Testis (tissue), 2 donors: ENCODE results near the gene TIAM2.

Experiments
- POLR2A ChIP-seq: fragments of 450-650 bp; IDR thresholded peaks from one replicate; pipeline ENCODE4 v1.6.1; 2017; ENCODE audit warnings: antibody characterized with exemption, mild to moderate bottlenecking, moderate library complexity
- TF ChIP-seq, protein P1 (sequence below), 3 experiments: fragments of 450-650 bp in 2 of 3; fragments of 200-600 bp in 1 of 3; sonication (generic) in 1 of 3; IDR thresholded peaks; one replicate each; pipeline ENCODE4 v1.5.1; 2016 to 2019; ENCODE audit warnings: antibody characterized with exemption in 3 of 3, mild to moderate bottlenecking in 2 of 3, moderate library complexity in 1 of 3

DNA sequence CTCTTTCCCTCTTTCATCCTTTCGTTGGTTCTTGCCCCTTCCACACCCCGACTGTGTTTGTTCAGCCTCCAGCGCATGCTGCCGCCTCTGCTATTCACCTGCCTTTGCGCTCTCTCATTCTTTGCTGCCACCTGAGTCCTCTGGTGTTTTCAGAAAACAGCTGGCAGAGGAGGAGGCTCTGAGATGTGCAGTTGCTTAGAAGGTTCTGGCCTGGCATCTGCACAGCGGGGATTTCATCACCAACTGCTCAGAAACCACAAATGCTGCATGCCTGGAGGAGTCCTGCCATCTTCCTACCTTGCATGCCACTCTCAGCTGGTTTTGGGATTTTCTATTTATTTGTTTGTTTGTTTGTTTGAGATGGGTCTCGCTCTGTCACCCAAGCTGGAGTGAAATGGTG lies 229.5 kb downstream of the TIAM2 start:
- TF ChIP-seq, protein P1, sequence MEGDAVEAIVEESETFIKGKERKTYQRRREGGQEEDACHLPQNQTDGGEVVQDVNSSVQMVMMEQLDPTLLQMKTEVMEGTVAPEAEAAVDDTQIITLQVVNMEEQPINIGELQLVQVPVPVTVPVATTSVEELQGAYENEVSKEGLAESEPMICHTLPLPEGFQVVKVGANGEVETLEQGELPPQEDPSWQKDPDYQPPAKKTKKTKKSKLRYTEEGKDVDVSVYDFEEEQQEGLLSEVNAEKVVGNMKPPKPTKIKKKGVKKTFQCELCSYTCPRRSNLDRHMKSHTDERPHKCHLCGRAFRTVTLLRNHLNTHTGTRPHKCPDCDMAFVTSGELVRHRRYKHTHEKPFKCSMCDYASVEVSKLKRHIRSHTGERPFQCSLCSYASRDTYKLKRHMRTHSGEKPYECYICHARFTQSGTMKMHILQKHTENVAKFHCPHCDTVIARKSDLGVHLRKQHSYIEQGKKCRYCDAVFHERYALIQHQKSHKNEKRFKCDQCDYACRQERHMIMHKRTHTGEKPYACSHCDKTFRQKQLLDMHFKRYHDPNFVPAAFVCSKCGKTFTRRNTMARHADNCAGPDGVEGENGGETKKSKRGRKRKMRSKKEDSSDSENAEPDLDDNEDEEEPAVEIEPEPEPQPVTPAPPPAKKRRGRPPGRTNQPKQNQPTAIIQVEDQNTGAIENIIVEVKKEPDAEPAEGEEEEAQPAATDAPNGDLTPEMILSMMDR (IDR thresholded peaks at IDR 0.05): no peak
- TF ChIP-seq POLR2A: no peak
